IPS DF 6.9 (cell line): ENCODE results near the gene PTGDR2.

Experiments used
- DNase-seq: peaks from one replicate; pipeline ENCODE4 v3.0.0-alpha.2; 2013; ENCODE audit warnings: low read depth, low spot score
- H3K27ac ChIP-seq: one replicate; pipeline ENCODE4 v1.5.1; 2013; ENCODE audit warnings: low read length, control low read depth
- H3K27me3 ChIP-seq: 2 replicates; pipeline ENCODE4 v1.6.1; 2013; ENCODE audit warnings: mild to moderate bottlenecking, low read length; ENCODE audit not compliant: control insufficient read depth, insufficient read depth
- H3K36me3 ChIP-seq: 2 replicates; pipeline ENCODE4 v1.6.1; 2013; ENCODE audit warnings: low read length; ENCODE audit not compliant: control insufficient read depth, insufficient read depth
- H3K4me1 ChIP-seq: 2 replicates; pipeline ENCODE4 v1.6.1; 2013; ENCODE audit warnings: low read length; ENCODE audit not compliant: control insufficient read depth, insufficient read depth
- H3K4me3 ChIP-seq: 2 replicates; pipeline ENCODE4 v1.5.1; 2013; ENCODE audit warnings: mild to moderate bottlenecking, low read length
- H3K9me3 ChIP-seq: 2 replicates; pipeline ENCODE4 v1.6.1; 2013; ENCODE audit warnings: low read length, inconsistent platforms; ENCODE audit not compliant: control insufficient read depth, insufficient read depth
- WGBS: extraction: QIAGEN DNeasy Blood & Tissue Kit; methylation state at CpG from one replicate; pipeline ENCODE4 v1.1.7; 2013; ENCODE audit warnings: mixed read lengths, missing lambda C conversion rate; ENCODE audit not compliant: insufficient read length, insufficient coverage; 5-methylcytosine and 5-hydroxymethylcytosine counted together

The PTGDR2 gene

GRCh38 chr11:60874421-60875365 is 18.9 kb upstream of the PTGDR2 start:
- Histone ChIP-seq H3K4me3 (no peak overlapping the region), H3K36me3 (no peaks in the 10 kb centered on the region), H3K4me1 (no peaks in the 10 kb centered on the region; the same call in 1 of the 2 replicates), H3K27me3 (no peaks in the 10 kb centered on the region), H3K27ac (no peak overlapping the region), H3K9me3 (no peaks in the 10 kb centered on the region)
- DNase-seq = no peak
- WGBS = no CpG with 5 or more reads among the region's 13 CpGs

- DNase-seq = no peak
- no peaks in the 10 kb centered on the region; the same call in 1 of the 2 replicates for H3K4me1 ChIP-seq
- no peaks in the 10 kb centered on the region for H3K9me3 ChIP-seq
- H3K4me3 ChIP-seq = no peak overlapping the region
- H3K27me3 ChIP-seq = no peaks in the 10 kb centered on the region
- no peak overlapping the region for H3K27ac ChIP-seq
- no peaks in the 10 kb centered on the region for H3K36me3 ChIP-seq
- WGBS = no CpG with 5 or more reads among the region's 12 CpGs
Observed at GRCh38 chr11:60873533-60873932, 17.8 kb upstream of the PTGDR2 start.

DNA sequence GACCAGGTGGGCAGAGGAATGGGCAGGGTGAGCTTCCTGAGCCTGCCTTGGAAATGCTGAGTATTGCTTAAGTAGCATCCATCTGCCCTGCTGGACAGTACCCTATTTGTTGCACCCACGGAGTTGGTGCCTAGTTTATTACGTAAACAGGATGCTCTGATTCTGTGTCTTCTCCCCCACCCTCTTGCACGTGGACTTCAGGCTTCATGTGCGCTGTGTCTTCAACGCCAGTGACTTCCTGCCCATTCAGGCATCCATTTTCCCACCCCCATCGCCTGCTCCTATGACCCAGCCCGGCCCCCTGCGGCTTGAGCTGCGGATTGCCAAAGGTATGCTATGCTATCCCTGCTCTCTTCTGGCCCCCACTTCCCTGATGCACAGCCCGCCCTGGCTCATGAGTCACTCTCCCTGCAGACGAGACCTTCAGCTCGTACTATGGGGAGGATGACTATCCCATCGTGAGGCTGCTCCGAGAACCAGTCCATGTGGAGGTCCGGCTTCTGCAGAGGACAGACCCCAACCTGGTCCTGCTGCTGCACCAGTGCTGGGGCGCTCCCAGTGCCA is 17.3 kb upstream of the PTGDR2 start:
- no peaks in the 10 kb centered on the region for H3K27me3 ChIP-seq
- H3K4me1 ChIP-seq = no peaks in the 10 kb centered on the region; the same call in 1 of the 2 replicates
- DNase-seq = no peak
- H3K36me3 ChIP-seq = no peaks in the 10 kb centered on the region
- H3K27ac ChIP-seq = no peak overlapping the region
- no CpG with 5 or more reads among the region's 16 CpGs for WGBS
- H3K4me3 ChIP-seq = no peak overlapping the region
- no peaks in the 10 kb centered on the region for H3K9me3 ChIP-seq

- Histone ChIP-seq H3K9me3 (no peaks in the 10 kb centered on the region), H3K27me3 (no peaks in the 10 kb centered on the region), H3K4me1 (no peaks in the 10 kb centered on the region; the same call in 1 of the 2 replicates), H3K36me3 (no peaks in the 10 kb centered on the region), H3K4me3 (no peak overlapping the region), H3K27ac (no peak overlapping the region)
- WGBS = no CpG with 5 or more reads among the region's 6 CpGs
- no peak for DNase-seq
Observed at GRCh38 chr11:60872124-60872960, 16.6 kb upstream of the PTGDR2 start.

DNA sequence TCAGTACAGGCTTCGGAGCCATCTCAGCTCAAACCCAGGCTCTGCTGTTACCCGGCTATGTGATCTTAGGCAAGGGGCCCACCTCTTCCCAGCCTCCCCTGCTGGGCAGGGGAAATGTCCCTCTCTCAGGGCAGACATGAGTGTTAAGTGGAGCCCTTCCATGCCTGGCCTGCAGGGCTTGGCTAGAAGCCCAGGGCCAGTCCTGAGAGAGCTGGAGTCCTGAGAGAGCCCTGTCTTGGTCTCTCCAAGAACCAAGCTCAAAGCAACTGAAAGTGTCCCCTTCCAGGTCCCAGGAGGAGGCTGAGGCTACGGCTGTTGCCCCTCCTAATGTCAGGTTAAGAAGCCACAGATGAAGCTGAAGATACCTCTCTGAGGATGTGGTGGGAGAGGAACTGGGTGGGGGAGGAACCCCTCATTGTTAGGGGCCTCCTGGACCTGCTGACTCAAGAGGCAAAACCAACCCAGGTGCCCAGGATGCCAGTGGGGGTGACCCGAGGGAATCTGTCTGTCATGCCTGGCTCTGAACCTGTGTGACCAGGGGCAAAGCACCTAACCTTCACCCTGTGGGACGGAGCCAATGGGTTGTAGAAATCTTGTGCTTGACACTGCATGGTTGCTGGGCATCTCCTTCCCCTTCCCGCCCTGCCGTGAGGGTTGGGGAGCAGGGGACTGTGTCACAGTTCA is 15.8 kb upstream of the PTGDR2 start:
- no CpG with 5 or more reads among the region's 7 CpGs for WGBS
- Histone ChIP-seq H3K36me3 (no peaks in the 10 kb centered on the region), H3K9me3 (no peaks in the 10 kb centered on the region), H3K4me1 (no peaks in the 10 kb centered on the region; the same call in 1 of the 2 replicates), H3K27ac (no peak overlapping the region), H3K27me3 (no peaks in the 10 kb centered on the region), H3K4me3 (no peak overlapping the region)
- DNase-seq = no peak

DNA sequence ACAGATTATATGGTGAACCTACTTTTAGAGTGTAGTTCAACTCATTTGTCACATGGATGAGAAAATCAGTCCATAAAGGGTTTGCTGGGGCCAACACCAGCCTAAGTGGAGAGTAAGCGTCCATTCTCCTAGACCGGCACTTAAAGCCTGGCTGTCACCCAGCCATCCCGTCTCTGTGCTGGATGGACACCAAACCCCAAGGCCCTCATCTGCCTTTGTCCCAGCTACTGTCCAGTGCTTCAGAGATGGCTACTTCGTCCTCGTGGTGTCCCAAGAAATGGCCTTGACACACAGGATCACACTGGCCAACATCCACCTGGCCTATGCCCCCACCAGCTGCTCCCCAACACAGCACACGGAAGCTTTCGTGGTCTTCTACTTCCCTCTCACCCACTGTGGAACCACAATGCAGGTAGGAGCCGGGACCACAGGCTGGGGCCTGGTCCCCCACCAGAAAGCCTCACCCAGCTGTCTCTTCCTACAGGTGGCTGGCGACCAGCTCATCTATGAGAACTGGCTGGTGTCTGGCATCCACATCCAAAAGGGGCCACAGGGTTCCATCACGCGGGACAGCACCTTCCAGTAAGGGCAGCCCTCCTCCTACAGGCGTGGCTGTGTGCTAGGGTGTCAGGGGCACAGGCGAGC is 15.1 kb upstream of the PTGDR2 start:
- Histone ChIP-seq H3K27ac (no peak overlapping the region), H3K4me3 (no peak overlapping the region), H3K9me3 (no peaks in the 10 kb centered on the region), H3K4me1 (no peaks in the 10 kb centered on the region; the same call in 1 of the 2 replicates), H3K27me3 (no peaks in the 10 kb centered on the region), H3K36me3 (no peaks in the 10 kb centered on the region)
- no CpG with 5 or more reads among the region's 13 CpGs for WGBS
- DNase-seq = no peak

GRCh38 chr11:60870276-60870675 is 14.5 kb upstream of the PTGDR2 start:
- H3K4me3 ChIP-seq = no peak overlapping the region
- no peaks in the 10 kb centered on the region for H3K27me3 ChIP-seq
- H3K36me3 ChIP-seq = no peaks in the 10 kb centered on the region
- H3K4me1 ChIP-seq = no peaks in the 10 kb centered on the region; the same call in 1 of the 2 replicates
- WGBS = no CpG with 5 or more reads among the region's 3 CpGs
- H3K27ac ChIP-seq = no peak overlapping the region
- DNase-seq = no peak
- no peaks in the 10 kb centered on the region for H3K9me3 ChIP-seq

DNA sequence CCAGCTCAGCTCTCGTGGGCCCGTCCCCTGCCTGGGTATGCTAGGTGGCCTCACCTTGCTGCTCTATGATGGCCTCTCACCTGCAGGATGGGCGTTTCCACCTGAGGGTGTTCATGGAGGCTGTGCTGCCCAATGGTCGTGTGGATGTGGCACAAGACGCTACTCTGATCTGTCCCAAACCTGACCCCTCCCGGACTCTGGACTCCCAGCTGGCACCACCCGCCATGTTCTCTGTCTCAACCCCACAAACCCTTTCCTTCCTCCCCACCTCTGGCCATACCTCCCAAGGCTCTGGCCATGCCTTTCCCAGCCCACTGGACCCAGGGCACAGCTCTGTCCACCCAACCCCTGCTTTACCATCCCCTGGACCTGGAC is 13.7 kb upstream of the PTGDR2 start:
- H3K4me1 ChIP-seq = no peaks in the 10 kb centered on the region; the same call in 1 of the 2 replicates
- H3K27ac ChIP-seq = no peak overlapping the region
- no peak for DNase-seq
- no CpG with 5 or more reads among the region's 7 CpGs for WGBS
- no peaks in the 10 kb centered on the region for H3K36me3 ChIP-seq
- H3K9me3 ChIP-seq = no peaks in the 10 kb centered on the region
- H3K4me3 ChIP-seq = no peak overlapping the region
- no peaks in the 10 kb centered on the region for H3K27me3 ChIP-seq

DNA sequence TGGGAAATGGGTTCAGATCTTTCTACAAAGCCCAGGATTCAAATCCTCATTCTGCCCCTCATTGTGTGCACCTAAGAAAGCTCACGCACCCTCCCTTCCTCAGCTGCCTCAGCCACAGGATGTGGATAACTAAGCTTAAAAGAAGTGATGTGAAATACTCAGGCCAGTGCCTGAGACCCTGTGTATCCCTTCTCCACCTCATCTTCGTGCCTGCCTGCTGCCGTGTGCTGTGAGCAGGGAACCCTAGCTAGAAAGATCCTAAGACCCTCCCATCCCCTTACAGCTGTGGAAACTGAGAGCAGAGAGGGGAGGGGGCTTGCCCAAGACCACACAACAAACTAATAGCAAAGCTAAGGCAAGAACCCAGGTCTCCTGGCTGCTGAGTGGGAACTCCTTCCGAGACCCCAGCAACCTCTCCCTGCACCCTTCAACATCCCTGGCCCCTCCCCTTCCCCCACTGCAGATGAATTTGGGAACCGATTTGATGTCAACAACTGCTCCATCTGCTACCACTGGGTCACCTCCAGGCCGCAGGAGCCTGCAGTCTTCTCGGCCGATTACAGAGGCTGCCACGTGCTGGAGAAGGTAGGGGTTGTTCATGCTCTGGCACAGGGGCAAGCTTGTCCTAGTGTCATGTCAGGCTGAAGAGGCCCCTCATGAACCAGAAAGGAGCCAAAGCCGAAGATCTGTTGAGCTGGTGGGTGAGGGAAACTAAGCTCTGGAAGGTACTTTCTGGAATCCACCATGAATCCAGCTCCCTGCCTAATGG is 13.1 kb upstream of the PTGDR2 start:
- Histone ChIP-seq H3K4me1 (no peaks in the 10 kb centered on the region; the same call in 1 of the 2 replicates), H3K27me3 (no peaks in the 10 kb centered on the region), H3K9me3 (no peaks in the 10 kb centered on the region), H3K4me3 (no peak overlapping the region), H3K36me3 (no peaks in the 10 kb centered on the region), H3K27ac (no peak overlapping the region)
- no peak for DNase-seq
- no CpG with 5 or more reads among the region's 10 CpGs for WGBS
